Endothelial cell of hepatic sinusoid (primary cell): ENCODE results near the gene ABCB6.

Experiments used
- in situ Hi-C: cut with HindIII; loops from 2 replicates; pipeline ENCODE4 v1.10.0; 2017; ENCODE audit warnings: low sequenced_read_pairs

ABCB6 gene

DNA sequence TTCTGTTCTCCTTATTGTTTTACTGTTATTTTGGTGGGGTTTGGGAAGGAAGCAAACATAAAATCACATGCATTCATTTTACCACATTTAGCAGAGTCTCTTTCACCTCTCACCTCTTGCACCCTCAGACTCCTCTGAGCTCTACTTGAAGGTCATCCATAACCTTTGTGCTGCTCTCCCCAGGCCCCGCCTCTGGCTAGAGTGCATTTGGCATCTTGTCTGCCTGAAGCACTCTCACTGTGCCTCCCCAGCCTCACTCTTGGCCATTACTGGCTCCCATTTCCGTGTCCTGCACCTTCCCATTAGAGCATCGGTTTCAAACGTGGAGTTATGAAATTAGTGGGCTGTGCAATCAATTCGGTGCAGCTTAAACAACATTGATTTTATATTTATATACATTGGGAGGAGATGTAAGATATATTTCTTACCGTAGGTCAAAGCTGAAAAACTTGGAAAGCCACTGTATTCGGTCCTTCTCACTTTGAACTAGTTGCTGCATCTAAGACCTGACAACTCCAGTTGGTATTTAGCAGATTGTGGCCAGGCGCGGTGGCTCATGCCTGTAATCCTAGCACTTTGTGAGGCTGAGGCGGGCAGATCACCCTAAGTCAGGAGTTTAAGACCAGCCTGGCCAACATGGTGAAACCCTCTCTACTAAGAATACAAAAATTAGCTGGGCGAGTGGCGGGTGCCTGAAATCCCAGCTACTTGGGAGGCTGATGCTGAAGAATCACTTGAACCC is 19.1 kb downstream of the ABCB6 start:
- in situ Hi-C loops = no loop called here

DNA sequence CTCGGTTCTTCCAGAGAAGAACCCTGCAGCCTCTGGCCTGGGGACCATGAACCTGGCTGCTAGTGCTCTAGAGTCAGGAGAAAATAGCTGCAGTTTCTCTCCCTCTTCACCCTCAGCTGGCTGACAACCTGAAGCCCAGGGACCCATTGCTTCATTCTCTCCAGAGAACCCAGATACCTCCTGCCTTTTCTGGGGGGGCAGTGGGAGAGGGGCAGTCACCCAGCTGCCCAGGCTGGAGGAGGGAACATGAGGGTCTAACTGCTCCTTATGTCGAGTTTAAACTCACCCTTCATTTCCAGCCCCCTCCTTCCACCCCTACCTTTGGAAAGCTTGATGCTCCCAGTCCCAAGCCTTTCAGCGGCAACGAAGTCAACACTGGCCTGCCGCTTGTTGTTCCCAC is 19.8 kb downstream of the ABCB6 start:
- in situ Hi-C loops = no loop called here

DNA sequence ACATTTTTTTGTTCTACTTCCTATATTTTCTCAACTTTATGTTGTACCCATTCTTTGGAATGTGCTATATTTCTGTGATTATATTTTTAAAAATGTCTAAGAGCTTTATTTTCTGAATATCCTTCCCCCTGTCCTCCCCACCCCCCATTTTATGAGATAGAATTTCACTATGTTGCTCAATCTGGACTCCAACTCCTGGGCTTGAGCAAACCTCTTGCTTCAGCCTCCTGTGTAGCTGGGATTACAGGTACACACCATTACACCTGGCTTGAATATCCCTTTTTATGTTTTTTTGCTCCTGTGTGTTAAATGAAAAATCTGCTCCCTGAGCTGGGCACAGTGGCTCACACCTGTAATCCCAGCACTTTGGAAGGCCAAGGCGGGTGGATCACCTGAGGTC is 21.4 kb downstream of the ABCB6 start:
- in situ Hi-C loops = no loop called here

DNA sequence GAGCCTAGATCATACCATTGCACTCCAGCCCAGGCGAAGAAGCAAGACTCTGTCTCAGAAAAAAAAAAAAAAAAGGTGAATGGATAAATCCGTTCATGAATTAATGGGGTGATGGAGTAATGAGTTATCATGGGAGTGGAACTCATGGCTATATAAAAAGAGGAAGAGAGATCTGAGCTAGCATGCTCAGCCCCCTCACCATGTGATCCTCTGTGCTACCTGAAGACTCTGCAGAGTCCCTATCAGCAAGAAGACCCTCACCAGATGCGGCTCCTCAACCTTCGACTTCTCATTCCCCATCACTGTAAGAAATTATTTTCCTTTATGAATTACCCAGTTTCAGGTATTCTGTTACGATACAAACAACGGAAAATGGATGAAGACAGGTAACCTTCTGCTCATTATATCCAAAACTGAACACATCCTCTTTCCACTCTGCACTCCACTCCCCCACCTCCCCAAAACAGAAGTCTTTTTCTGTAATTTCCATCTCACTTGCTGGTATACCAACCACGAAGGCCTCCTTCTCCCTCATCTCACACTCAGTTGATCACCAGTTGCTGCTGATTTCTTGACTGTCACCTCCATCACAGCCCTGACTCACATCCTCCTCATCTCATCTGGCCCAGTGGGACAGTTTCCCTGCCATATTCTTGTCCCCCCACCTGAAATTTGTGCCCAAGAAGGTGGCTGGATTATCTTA is 31.9 kb downstream of the ABCB6 start:
- in situ Hi-C loops = no loop called here

DNA sequence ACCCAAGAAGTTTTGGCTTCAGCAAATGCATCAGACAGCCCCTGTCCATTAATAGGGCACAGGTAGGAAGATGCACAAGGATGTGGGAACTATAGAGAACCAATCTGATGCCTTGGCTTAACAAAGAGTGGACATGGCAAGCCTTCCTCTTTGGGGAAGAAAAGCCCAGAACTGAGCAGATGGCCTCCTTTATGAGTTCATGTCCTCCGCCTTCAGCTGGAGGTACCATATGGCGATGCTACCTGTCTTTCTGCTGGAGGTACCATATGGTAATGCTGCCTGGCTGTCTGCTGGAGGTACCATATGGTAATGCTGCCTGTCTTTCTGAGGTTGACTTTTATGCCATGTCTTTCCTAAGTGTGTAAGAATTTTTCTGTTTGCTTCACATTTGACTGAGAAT is 34.6 kb downstream of the ABCB6 start:
- in situ Hi-C loops = loop anchor here (5.0 kb wide), 2 partner anchors 47 to 58 kb away; no protein-coding TSS in a partner anchor

GRCh38 chr2:219183151-219183772 is 35.5 kb downstream of the ABCB6 start:
- in situ Hi-C loops = loop anchor here (5.0 kb wide), 2 partner anchors 46 to 59 kb away; no protein-coding TSS in a partner anchor

GRCh38 chr2:219182331-219183150 is 36.2 kb downstream of the ABCB6 start:
- in situ Hi-C loops = loop anchor here (5.0 kb wide), 2 partner anchors 45 to 60 kb away; no protein-coding TSS in a partner anchor

DNA sequence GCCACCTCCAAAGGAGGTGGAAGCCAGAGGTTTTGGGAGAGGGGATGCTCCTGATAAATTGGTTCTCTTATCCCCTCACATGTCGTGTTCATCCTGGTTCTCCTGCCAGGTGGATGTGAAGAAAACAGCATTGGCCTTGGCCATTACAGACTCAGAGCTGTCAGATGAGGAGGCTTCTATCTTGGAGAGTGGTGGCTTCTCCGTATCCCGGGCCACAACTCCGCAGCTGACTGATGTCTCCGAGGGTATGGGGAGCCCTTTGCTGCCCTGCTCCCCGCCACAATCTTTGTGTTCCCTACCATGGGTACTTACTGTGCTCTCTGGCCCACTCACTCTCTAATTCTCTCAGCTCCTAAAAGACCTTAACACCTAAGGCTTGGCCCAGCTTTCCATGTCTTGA is 37.2 kb downstream of the ABCB6 start:
- in situ Hi-C loops = loop anchor here (5.0 kb wide), 2 partner anchors 44 to 61 kb away; no protein-coding TSS in a partner anchor

- in situ Hi-C loops = loop anchor here (5.0 kb wide), 2 partner anchors 44 to 61 kb away; no protein-coding TSS in a partner anchor
These were observed 37.8 kb downstream of the ABCB6 start for GRCh38 chr2:219180961-219181360.

GRCh38 chr2:219179601-219180465 is 38.9 kb downstream of the ABCB6 start:
- in situ Hi-C loops = loop anchor here (5.0 kb wide), 2 partner anchors 43 to 62 kb away; no protein-coding TSS in a partner anchor

DNA sequence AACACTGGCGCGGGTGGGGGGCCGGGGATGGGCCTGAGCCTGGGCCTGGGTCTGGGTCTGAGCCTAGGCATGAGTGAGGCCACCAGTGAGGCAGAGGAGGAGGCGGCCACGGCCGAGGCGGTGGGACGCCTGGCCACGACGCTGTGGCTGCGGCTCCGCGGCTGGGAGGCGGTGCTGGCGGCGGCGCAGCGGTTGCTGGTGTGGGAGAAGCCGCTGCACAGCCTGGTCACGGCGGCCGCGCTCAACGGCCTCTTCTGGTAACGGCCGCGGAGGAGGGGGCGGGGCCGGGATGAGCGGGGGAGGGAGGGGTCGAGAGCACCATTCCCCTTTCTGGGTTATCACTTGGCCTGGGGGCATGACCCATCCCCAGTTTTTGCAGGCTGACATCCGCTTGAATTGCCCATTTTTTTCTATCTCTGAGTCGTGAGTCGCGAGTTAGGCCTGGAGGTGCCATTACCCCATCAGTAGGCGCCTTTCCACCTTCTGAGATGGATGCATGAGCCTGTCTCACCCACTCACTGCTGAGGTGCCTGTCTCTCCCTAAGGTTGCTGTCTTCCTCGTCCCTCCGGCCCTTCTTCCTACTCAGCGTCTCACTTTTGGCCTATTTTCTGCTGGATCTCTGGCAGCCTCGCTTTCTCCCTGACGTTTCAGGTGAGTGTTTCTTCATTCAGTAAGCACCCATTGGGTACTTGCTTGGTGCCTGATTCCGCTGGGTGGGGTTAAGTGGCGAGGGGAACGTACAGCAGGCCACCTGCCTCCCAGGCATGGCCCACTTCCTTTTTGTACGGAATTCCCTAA is 40.2 kb downstream of the ABCB6 start:
- in situ Hi-C loops = no loop called here

DNA sequence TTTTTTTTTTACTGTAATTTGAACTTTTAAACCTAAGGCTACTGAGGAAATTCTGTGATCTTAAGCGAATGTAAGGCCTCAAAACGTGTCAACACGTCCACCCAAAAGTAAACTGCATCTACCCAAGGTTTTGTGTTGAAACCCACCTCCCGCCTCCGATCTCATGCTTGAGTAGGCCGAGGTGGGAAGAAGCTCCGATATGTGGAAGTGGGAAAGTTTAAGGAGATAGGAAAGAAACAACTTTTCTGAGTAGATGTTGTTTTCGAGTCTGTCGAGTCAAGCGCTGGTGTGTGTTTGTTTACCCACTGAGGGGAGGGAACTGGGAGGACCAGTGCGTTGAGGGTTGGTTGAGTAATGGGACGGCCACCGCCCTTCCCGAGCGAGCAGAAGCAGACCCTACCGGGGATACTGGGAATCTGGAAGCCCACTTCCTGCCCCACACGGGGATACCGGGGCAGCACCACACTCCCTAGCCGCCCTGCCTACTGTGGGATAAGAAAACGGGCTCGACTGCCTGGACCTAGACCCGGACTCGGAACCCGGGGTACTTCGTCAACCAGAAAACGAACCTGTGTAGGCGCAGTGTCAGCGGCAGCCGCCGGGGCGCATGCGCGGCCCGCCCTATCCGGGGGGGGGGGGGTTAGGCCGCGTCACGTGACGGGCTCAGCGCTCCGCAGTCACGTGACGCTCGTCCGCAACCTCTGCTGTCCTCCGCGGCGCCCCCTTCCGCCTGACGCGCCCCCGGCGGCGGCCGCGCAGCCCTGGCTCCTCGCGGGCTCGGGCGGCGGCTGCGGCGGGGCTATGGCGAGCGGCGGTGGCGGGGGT is 41.0 kb downstream of the ABCB6 start, which contains the start of gene RETREG2:
TSS of gene RETREG2 (plus strand) at position 724 of the 825 bp plus-strand sequence. CDS start at position 802, 78 bp downstream.
- in situ Hi-C loops = no loop called here

DNA sequence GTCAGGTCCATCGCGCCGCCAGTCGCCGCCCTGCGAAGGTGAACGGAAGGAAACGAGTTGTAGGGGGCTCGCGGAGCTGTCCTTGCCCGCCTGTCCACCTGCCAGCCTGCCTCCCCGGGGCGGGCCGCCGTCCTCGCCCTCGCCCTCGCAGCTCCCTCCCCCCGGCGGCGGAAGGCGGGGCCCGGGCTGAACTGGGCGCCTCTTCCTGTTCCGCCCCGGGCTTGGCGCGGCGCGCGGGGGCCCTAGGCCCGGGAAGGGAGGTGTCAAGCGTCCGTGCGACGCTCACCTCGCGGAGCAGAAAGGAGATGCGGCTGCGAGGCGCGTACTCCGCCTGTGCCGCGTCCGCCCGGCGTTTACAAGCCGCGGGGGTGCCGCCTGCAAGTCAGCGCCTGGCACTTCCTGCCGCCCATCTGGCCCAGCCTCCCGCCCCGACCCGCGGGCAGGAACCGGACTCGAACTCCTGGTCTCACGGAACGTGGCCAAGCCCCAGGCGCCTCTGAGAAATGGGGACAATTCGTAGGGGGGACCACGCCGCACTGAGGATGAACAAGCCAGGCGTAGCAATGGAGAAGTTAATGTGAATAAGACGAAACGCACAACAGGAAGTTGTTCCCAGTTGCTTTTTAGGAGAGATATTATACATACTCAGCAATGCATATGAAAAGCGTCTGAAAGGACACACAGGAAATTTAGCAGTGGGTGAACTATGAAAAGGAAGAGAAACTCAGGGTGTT is 41.8 kb downstream of the ABCB6 start, which contains the start of gene CNPPD1:
TSS of gene CNPPD1 (minus strand) at position 108 of the 734 bp plus-strand sequence. CDS start at position 11, 97 bp downstream.
- in situ Hi-C loops = no loop called here

- in situ Hi-C loops = no loop called here
These were observed 42.6 kb downstream of the ABCB6 start for GRCh38 chr2:219175928-219176817.

DNA sequence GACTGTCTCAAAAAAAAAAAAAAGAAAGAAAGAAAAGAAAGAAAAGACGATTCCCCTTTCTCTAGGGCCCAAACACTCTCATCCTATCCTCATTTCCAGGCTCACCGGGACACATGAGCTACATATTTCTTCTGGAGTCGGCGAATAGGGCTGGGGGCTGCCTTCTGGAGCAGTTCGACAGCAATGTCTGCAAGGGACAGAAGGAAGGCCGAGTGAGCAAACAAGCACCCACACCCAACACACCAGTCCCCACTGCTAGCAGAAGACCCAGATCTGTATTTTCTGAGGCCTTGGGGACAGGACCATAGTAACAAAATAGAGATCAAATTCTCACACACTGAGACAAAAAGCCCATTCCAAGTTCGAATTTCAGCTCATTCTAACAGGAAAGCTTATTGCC is 43.3 kb downstream of the ABCB6 start:
- in situ Hi-C loops = no loop called here

- in situ Hi-C loops = no loop called here
These were observed 44.0 kb downstream of the ABCB6 start for GRCh38 chr2:219174801-219175200.
